ENCODE results near the gene UBE2L3.

UBE2L3 gene

GRCh38 chr22:21626073-21626734 is 58.7 kb downstream of the UBE2L3 start:
- Mint-ChIP-seq H3K27me3 (ENCODE audit: low read depth) (no peaks in the 10 kb centered on the region), H3K4me3 (peak overlapping the region in 1 of 3 experiments; percentile 27), H3K4me1 (peaks cover 39% of the 10 kb centered on the region)

GRCh38 chr22:21626735-21627469 is 59.4 kb downstream of the UBE2L3 start:
- H3K27me3 Mint-ChIP-seq (ENCODE audit: low read depth), result no peaks in the 10 kb centered on the region
- TF ChIP-seq CTCF (IDR thresholded peaks at IDR 0.05; ENCODE audit: unreplicated experiment in 3 of 3), result no peak
- peaks cover 17% of the 10 kb centered on the region for H3K36me3 Mint-ChIP-seq (ENCODE audit: low read depth)
- no peaks in the 10 kb centered on the region for H3K9me3 Mint-ChIP-seq
- H3K4me3 Mint-ChIP-seq, result peak overlapping the region; percentile 59 to 84 (median 59)
- H3K27ac Mint-ChIP-seq, result peak overlapping the region in 1 of 3 experiments; percentile 16
- H3K4me1 Mint-ChIP-seq, result peaks cover 37% of the 10 kb centered on the region

More at GRCh38 chr22:21626073-21626734, 58.7 kb downstream of the UBE2L3 start:
- no peak for TF ChIP-seq CTCF (IDR thresholded peaks at IDR 0.05; ENCODE audit: unreplicated experiment in 3 of 3)
- Mint-ChIP-seq H3K36me3 (ENCODE audit: low read depth) (peaks cover 17% of the 10 kb centered on the region), H3K27ac (peak overlapping the region in 1 of 3 experiments; percentile 16), H3K9me3 (no peaks in the 10 kb centered on the region)

GRCh38 chr22:21628386-21629254 is 61.1 kb downstream of the UBE2L3 start:
- Mint-ChIP-seq H3K36me3 (ENCODE audit: low read depth) (peaks cover 4% of the 10 kb centered on the region), H3K9me3 (no peaks in the 10 kb centered on the region), H3K4me1 (peaks cover 23% of the 10 kb centered on the region), H3K27me3 (ENCODE audit: low read depth) (no peaks in the 10 kb centered on the region), H3K4me3 (peak overlapping the region; percentile 87 to 93 (median 90)), H3K27ac (no peak overlapping the region)
- no peak for TF ChIP-seq CTCF (IDR thresholded peaks at IDR 0.05; ENCODE audit: unreplicated experiment in 3 of 3)

- Mint-ChIP-seq H3K27ac (peak within 1 kb of the TSS in 1 of 3 experiments; percentile 45), H3K36me3 (ENCODE audit: low read depth) (peaks cover 4% of the 10 kb centered on the region), H3K4me3 (peak within 1 kb of the TSS; percentile 87 to 93 (median 90)), H3K27me3 (ENCODE audit: low read depth) (no peaks in the 10 kb centered on the region), H3K9me3 (no peaks in the 10 kb centered on the region), H3K4me1 (peaks cover 22% of the 10 kb centered on the region)
- peak; percentile 45 to 57 (median 49) for TF ChIP-seq CTCF (IDR thresholded peaks at IDR 0.05; ENCODE audit: unreplicated experiment in 3 of 3)
Measured at GRCh38 chr22:21629255-21630149, 62.0 kb downstream of the UBE2L3 start, which contains the start of gene YDJC. YDJC (minus strand) TSS chr22:21630022; CDS start chr22:21630014, 8 bp downstream.

GRCh38 chr22:21631025-21631424 is 63.5 kb downstream of the UBE2L3 start:
- H3K36me3 Mint-ChIP-seq (ENCODE audit: low read depth), result peaks cover 4% of the 10 kb centered on the region
- peak overlapping the region; percentile 74 to 80 (median 77) for H3K4me3 Mint-ChIP-seq
- no peaks in the 10 kb centered on the region for H3K27me3 Mint-ChIP-seq (ENCODE audit: low read depth)
- no peaks in the 10 kb centered on the region for H3K9me3 Mint-ChIP-seq
- no peak overlapping the region for H3K27ac Mint-ChIP-seq
- peaks cover 14% of the 10 kb centered on the region for H3K4me1 Mint-ChIP-seq
- no peak for TF ChIP-seq CTCF (IDR thresholded peaks at IDR 0.05; ENCODE audit: unreplicated experiment in 3 of 3)
